ENCODE results near the gene ZNF337. TPM values are rescaled to one million over a fixed set of nuclear protein-coding genes. Genes with fewer than 3 reads are reported as not detected.

Gene ZNF337
- total RNA-seq, 1 experiment from 2014 or later = 10.3 TPM

- no peak overlapping the region for H3K18ac ChIP-seq (ENCODE audit: insufficient read length, low read depth, low read length)
- TF ChIP-seq CTCF (conservative IDR thresholded peaks at IDR 0.05) = no peak
- H2BK12ac ChIP-seq (ENCODE audit: insufficient read length, low read depth, low read length) = no peak overlapping the region
- no peak overlapping the region for H3K27ac Mint-ChIP-seq
- H3K27me3 ChIP-seq (ENCODE audit: insufficient read depth, low read length) = no peaks in the 10 kb centered on the region
- H3K4me3 Mint-ChIP-seq = no peak overlapping the region
- H3K9ac ChIP-seq (ENCODE audit: extremely low read depth, insufficient read length, low read length) = no peak overlapping the region
- no peak overlapping the region for H3K56ac ChIP-seq (ENCODE audit: insufficient read length, low read depth, low read length)
- DNase-seq = no peak
- peaks cover 3 to 11% of the 10 kb centered on the region in 2 experiments; a peak in 3 of 4 replicates for H3K4me1 Mint-ChIP-seq
- H3K79me1 ChIP-seq (ENCODE audit: insufficient read depth, low read depth, low read length, poor library complexity, severe bottlenecking) = no peaks in the 10 kb centered on the region
- no peak overlapping the region for H2AK5ac ChIP-seq (ENCODE audit: insufficient read length, low read length)
- no peaks in the 10 kb centered on the region for H3K4me1 ChIP-seq (ENCODE audit: insufficient read depth, low read length)
- peaks cover 14% of the 10 kb centered on the region for H3K27me3 Mint-ChIP-seq (ENCODE audit: low read depth)
- no peaks in the 10 kb centered on the region for H4K20me1 ChIP-seq (ENCODE audit: control insufficient read depth, insufficient read depth, insufficient read length)
- H3T11ph ChIP-seq (ENCODE audit: low read length) = no peak overlapping the region
- no peak overlapping the region for H3K27ac ChIP-seq (ENCODE audit: insufficient read length, low read depth, low read length)
- no peak overlapping the region for H2BK120ac ChIP-seq (ENCODE audit: low read depth, low read length, poor library complexity, severe bottlenecking)
- no peak overlapping the region for H2BK20ac ChIP-seq (ENCODE audit: low read depth, low read length, poor library complexity, severe bottlenecking)
- no peak overlapping the region for H2BK5ac ChIP-seq (ENCODE audit: insufficient read length, low read length)
- no peak overlapping the region for H2AFZ ChIP-seq (ENCODE audit: low read length)
- H3K23me2 ChIP-seq (ENCODE audit: insufficient read length, low read depth, low read length, poor library complexity, severe bottlenecking) = no peaks in the 10 kb centered on the region
- peaks cover 0 to 4% (median 4%) of the 10 kb centered on the region in 3 experiments; a peak in 3 of 7 replicates for H3K36me3 Mint-ChIP-seq (ENCODE audit: insufficient read depth in 1 of 3, low read depth in 3 of 3)
- H3K23ac ChIP-seq (ENCODE audit: insufficient read length, low read depth, low read length) = no peak overlapping the region
- H3K79me2 ChIP-seq (ENCODE audit: insufficient read depth, low read length) = no peaks in the 10 kb centered on the region
- H3K4ac ChIP-seq (ENCODE audit: low read depth, low read length) = no peak overlapping the region
- H3K14ac ChIP-seq (ENCODE audit: insufficient read depth, low read length) = no peak overlapping the region
- no CpG with 5 or more reads among the region's 1 CpG for WGBS (ENCODE audit: extremely low coverage, insufficient read length, low lambda C conversion rate)
- no peak overlapping the region for H4K91ac ChIP-seq (ENCODE audit: insufficient read length, low read depth, low read length)
- H3K9me3 ChIP-seq (ENCODE audit: control insufficient read depth, low read depth, low read length) = no peaks in the 10 kb centered on the region
- H4K8ac ChIP-seq (replicated peaks; ENCODE audit: insufficient read length, low read depth, low read length) = no peak overlapping the region
- H4K5ac ChIP-seq (ENCODE audit: insufficient read length, low read depth, low read length) = no peak overlapping the region
- H2BK15ac ChIP-seq (ENCODE audit: low read depth, low read length) = no peak overlapping the region
- peaks cover 17% of the 10 kb centered on the region in 2 experiments for H3K9me3 Mint-ChIP-seq
- H3K4me2 ChIP-seq (ENCODE audit: insufficient read depth, insufficient read length, low read length) = no peak overlapping the region
Measured at GRCh38 chr20:25699914-25700313, 3.3 kb upstream of the ZNF337 start.
